PFSK-1 (cell line): Measurements from ENCODE around the gene DRAXIN. TPM values are rescaled to one million over a fixed set of nuclear protein-coding genes. Genes with fewer than 3 reads are reported as not detected.

Experiments
- FOXP2 ChIP-seq: optimal IDR thresholded peaks from 2 replicates; pipeline ENCODE3; 2011; ENCODE audit warnings: borderline replicate concordance, control low read depth, inconsistent platforms; ENCODE audit not compliant: insufficient read depth; ENCODE audit errors: extremely low read length, extremely low read depth
- POLR2AphosphoS5 ChIP-seq: IDR thresholded peaks from 2 replicates; pipeline ENCODE4 v1.6.1; 2012; ENCODE audit warnings: low read depth, mild to moderate bottlenecking, control low read depth, low read length, moderate library complexity
- SIN3A ChIP-seq: IDR thresholded peaks from 2 replicates; pipeline ENCODE4 v1.6.1; 2012; ENCODE audit warnings: mild to moderate bottlenecking, low read length, moderate library complexity, borderline replicate concordance; ENCODE audit not compliant: insufficient read depth
- TAF1 ChIP-seq: IDR thresholded peaks from 2 replicates; pipeline ENCODE4 v1.6.1; 2012; ENCODE audit warnings: low read length, control low read depth, borderline replicate concordance; ENCODE audit not compliant: insufficient read depth
- polyA plus RNA-seq: library from polyadenylated mRNA; unstranded; fragments of >200 nt; gene quantifications from one replicate; pipeline ENCODE4 v1.2.1, GENCODE V29; 2012; ENCODE audit warnings: low read depth, missing spikeins; ENCODE audit not compliant: insufficient read length
- TF ChIP-seq, protein P1 (sequence below), 2 experiments: IDR thresholded peaks; 2 replicates each; pipeline versions ENCODE4 v1.6.1 to v1.8.0; 2011 to 2012; ENCODE audit warnings: low read depth in 2 of 2, low read length in 2 of 2, control low read depth in 1 of 2, inconsistent platforms in 1 of 2, mild to moderate bottlenecking in 1 of 2, moderate library complexity in 1 of 2; ENCODE audit not compliant: insufficient read depth in 1 of 2

The DRAXIN gene
- 0.16 TPM for polyA plus RNA-seq

GRCh38 chr1:11691302-11691914 lies at the start of gene DRAXIN:
DRAXIN (plus strand) TSS chr1:11691710; CDS start chr1:11706259, 14,549 bp downstream.
- TF ChIP-seq TAF1 (no peak), POLR2AphosphoS5 (no peak), SIN3A (no peak), FOXP2 (no peak)
- TF ChIP-seq, protein P1, sequence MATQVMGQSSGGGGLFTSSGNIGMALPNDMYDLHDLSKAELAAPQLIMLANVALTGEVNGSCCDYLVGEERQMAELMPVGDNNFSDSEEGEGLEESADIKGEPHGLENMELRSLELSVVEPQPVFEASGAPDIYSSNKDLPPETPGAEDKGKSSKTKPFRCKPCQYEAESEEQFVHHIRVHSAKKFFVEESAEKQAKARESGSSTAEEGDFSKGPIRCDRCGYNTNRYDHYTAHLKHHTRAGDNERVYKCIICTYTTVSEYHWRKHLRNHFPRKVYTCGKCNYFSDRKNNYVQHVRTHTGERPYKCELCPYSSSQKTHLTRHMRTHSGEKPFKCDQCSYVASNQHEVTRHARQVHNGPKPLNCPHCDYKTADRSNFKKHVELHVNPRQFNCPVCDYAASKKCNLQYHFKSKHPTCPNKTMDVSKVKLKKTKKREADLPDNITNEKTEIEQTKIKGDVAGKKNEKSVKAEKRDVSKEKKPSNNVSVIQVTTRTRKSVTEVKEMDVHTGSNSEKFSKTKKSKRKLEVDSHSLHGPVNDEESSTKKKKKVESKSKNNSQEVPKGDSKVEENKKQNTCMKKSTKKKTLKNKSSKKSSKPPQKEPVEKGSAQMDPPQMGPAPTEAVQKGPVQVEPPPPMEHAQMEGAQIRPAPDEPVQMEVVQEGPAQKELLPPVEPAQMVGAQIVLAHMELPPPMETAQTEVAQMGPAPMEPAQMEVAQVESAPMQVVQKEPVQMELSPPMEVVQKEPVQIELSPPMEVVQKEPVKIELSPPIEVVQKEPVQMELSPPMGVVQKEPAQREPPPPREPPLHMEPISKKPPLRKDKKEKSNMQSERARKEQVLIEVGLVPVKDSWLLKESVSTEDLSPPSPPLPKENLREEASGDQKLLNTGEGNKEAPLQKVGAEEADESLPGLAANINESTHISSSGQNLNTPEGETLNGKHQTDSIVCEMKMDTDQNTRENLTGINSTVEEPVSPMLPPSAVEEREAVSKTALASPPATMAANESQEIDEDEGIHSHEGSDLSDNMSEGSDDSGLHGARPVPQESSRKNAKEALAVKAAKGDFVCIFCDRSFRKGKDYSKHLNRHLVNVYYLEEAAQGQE (IDR thresholded peaks at IDR 0.05; ENCODE audit: insufficient read depth in 1 of 2, low read depth in 2 of 2, low read length in 2 of 2): no peak

DNA sequence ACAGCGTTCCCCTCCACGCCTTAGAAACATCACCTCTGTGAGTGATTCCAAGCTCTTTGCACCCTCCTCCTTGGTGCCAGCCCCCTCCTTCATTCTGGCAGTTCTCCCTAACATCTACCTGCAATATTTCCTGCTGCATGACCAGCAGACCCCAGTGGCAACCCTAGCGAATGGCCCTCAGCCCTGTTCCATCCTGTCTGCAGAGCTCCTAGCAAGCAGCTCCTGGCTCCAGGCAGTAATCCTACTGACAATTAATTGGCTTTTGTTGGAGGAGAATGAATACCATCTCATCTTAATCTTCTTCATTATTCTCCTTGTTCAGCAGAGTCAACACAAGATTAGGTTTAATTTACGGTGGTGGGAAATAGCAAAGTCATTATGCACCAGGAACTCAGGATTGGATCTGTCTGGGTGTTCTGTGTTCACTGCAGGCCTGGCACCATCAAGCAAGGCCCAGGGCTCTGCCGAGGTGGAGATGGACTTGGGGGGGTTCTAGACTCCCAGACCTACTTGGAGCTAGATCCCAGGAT lies 49.7 kb upstream of the DRAXIN start:
- no peak for TF ChIP-seq POLR2AphosphoS5
- no peak for TF ChIP-seq FOXP2
- TF ChIP-seq, protein P1 (IDR thresholded peaks at IDR 0.05; ENCODE audit: insufficient read depth in 1 of 2, low read depth in 2 of 2, low read length in 2 of 2): no peak
- no peak for TF ChIP-seq TAF1
- no peak for TF ChIP-seq SIN3A

GRCh38 chr1:11642418-11643017 lies 49.0 kb upstream of the DRAXIN start:
- TF ChIP-seq, protein P1 (IDR thresholded peaks at IDR 0.05; ENCODE audit: insufficient read depth in 1 of 2, low read depth in 2 of 2, low read length in 2 of 2): peak; percentile 39 to 51; a peak in 2 of 4 replicates

DNA sequence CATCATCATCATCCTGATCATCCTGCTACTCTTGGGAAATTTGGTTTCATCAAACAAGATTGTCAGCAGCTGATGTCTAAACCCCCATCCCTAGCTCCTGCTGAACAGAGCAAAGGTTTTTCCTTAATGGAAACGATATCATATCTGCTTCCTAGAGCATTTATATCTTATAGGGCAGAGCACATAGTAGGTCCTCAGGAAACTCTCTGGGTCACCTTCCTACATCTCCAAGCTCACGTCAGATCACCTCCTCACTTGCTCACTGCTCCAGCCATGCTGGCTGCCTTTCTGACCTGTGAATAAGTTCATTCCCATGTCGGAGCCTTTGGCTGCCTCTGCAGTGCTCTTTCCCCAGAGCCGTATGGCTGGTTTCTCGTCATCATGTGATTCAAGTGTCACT lies 47.7 kb upstream of the DRAXIN start:
- TF ChIP-seq POLR2AphosphoS5: no peak
- TF ChIP-seq TAF1: no peak
- no peak for TF ChIP-seq SIN3A
- TF ChIP-seq, protein P1 (IDR thresholded peaks at IDR 0.05; ENCODE audit: insufficient read depth in 1 of 2, low read depth in 2 of 2, low read length in 2 of 2): no peak
- no peak for TF ChIP-seq FOXP2
